ENCODE results near the gene TNPO2.
A peak's percentile ranks its signal among the peaks of the same experiment; 100 is the strongest.

Gene TNPO2

GRCh38 chr19:12723641-12724426 is at the start of gene TNPO2:
TSS of gene TNPO2 (minus strand) at chr19:12723932. CDS start at chr19:12720977, 2,955 bp downstream.
- peak within 1 kb of the TSS; percentile 99 for H3K9ac ChIP-seq (ENCODE audit: low read depth, low read length, poor library complexity, severe bottlenecking)
- no peaks in the 10 kb centered on the region for H3K27me3 ChIP-seq (ENCODE audit: insufficient read depth, low read length, poor library complexity, severe bottlenecking)
- H3K36me3 ChIP-seq (ENCODE audit: insufficient read depth, low read length) = peaks cover 17% of the 10 kb centered on the region; the same call in 1 of the 2 replicates
- no peaks in the 10 kb centered on the region for H3F3A ChIP-seq (ENCODE audit: low read depth)
- H3K9me3 ChIP-seq (ENCODE audit: insufficient read depth, low read depth, low read length) = no peaks in the 10 kb centered on the region
- peak within 1 kb of the TSS; percentile 95 for H3K4me2 ChIP-seq (ENCODE audit: low read depth, low read length, poor library complexity, severe bottlenecking)
- H4K20me1 ChIP-seq (ENCODE audit: insufficient read depth, low read length, poor library complexity, severe bottlenecking) = peaks cover 29% of the 10 kb centered on the region
- H3K9me2 ChIP-seq (replicated peaks; ENCODE audit: low read depth, low read length) = no peaks in the 10 kb centered on the region
- H2AFZ ChIP-seq (ENCODE audit: low read length) = peak within 1 kb of the TSS; percentile 88
- H3K79me2 ChIP-seq (ENCODE audit: insufficient read depth, low read length) = peaks cover 50% of the 10 kb centered on the region
- peaks cover 26% of the 10 kb centered on the region for H3K4me1 ChIP-seq (ENCODE audit: insufficient read depth, low read length, poor library complexity, severe bottlenecking)
- TF ChIP-seq CTCF (conservative IDR thresholded peaks at IDR 0.05; ENCODE audit: low read length) (no peak), EZH2phosphoT487 (IDR thresholded peaks at IDR 0.05; ENCODE audit: borderline replicate concordance) (no peak)
- peak within 1 kb of the TSS; percentile 94 for H3K4me3 ChIP-seq (ENCODE audit: low read length, poor library complexity, severe bottlenecking)

GRCh38 chr19:12772323-12772722 is 48.6 kb upstream of the TNPO2 start:
- no peak overlapping the region for H3K9ac ChIP-seq (ENCODE audit: low read depth, low read length, poor library complexity, severe bottlenecking)
- H4K20me1 ChIP-seq (ENCODE audit: insufficient read depth, low read length, poor library complexity, severe bottlenecking) = no peaks in the 10 kb centered on the region
- no peak overlapping the region for H3K4me2 ChIP-seq (ENCODE audit: low read depth, low read length, poor library complexity, severe bottlenecking)
- no peaks in the 10 kb centered on the region for H3K36me3 ChIP-seq (ENCODE audit: insufficient read depth, low read length)
- H3K4me1 ChIP-seq (ENCODE audit: insufficient read depth, low read length, poor library complexity, severe bottlenecking) = peaks cover 5% of the 10 kb centered on the region
- H3K4me3 ChIP-seq (ENCODE audit: low read length, poor library complexity, severe bottlenecking) = no peak overlapping the region
- H3F3A ChIP-seq (ENCODE audit: low read depth) = no peaks in the 10 kb centered on the region
- no peaks in the 10 kb centered on the region for H3K79me2 ChIP-seq (ENCODE audit: insufficient read depth, low read length)
- H2AFZ ChIP-seq (ENCODE audit: low read length) = no peak overlapping the region
- no peaks in the 10 kb centered on the region for H3K9me2 ChIP-seq (replicated peaks; ENCODE audit: low read depth, low read length)
- H3K9me3 ChIP-seq (ENCODE audit: insufficient read depth, low read depth, low read length) = no peaks in the 10 kb centered on the region
- TF ChIP-seq CTCF (conservative IDR thresholded peaks at IDR 0.05; ENCODE audit: low read length) = no peak
- no peak for TF ChIP-seq EZH2phosphoT487 (IDR thresholded peaks at IDR 0.05; ENCODE audit: borderline replicate concordance)
- no peaks in the 10 kb centered on the region for H3K27me3 ChIP-seq (ENCODE audit: insufficient read depth, low read length, poor library complexity, severe bottlenecking)

GRCh38 chr19:12770922-12771321 is 47.2 kb upstream of the TNPO2 start:
- TF ChIP-seq EZH2phosphoT487 (IDR thresholded peaks at IDR 0.05; ENCODE audit: borderline replicate concordance) (no peak), CTCF (conservative IDR thresholded peaks at IDR 0.05; ENCODE audit: low read length) (no peak)
- Histone ChIP-seq H3K9me2 (replicated peaks; ENCODE audit: low read depth, low read length) (no peaks in the 10 kb centered on the region), H2AFZ (ENCODE audit: low read length) (no peak overlapping the region), H3K9ac (ENCODE audit: low read depth, low read length, poor library complexity, severe bottlenecking) (no peak overlapping the region), H3K9me3 (ENCODE audit: insufficient read depth, low read depth, low read length) (no peaks in the 10 kb centered on the region), H3K4me1 (ENCODE audit: insufficient read depth, low read length, poor library complexity, severe bottlenecking) (peaks cover 4% of the 10 kb centered on the region), H3F3A (ENCODE audit: low read depth) (no peaks in the 10 kb centered on the region), H3K79me2 (ENCODE audit: insufficient read depth, low read length) (no peaks in the 10 kb centered on the region), H3K4me2 (ENCODE audit: low read depth, low read length, poor library complexity, severe bottlenecking) (no peak overlapping the region), H3K4me3 (ENCODE audit: low read length, poor library complexity, severe bottlenecking) (no peak overlapping the region), H3K27me3 (ENCODE audit: insufficient read depth, low read length, poor library complexity, severe bottlenecking) (no peaks in the 10 kb centered on the region), H4K20me1 (ENCODE audit: insufficient read depth, low read length, poor library complexity, severe bottlenecking) (no peaks in the 10 kb centered on the region), H3K36me3 (ENCODE audit: insufficient read depth, low read length) (no peaks in the 10 kb centered on the region)
